Measurements from ENCODE around the gene SF3B3. TPM values are rescaled to one million over a fixed set of nuclear protein-coding genes. Genes with fewer than 3 reads are reported as not detected.
"Not testable (repeated sequence)": the region's sequence is repeated elsewhere in the genome, so short reads cannot be mapped to it uniquely, and the experiment has no call there.

The SF3B3 gene
- total RNA-seq, 1 donor from 2014 or later, result 463 TPM

- ATAC-seq (ENCODE audit: low read depth), result no peak
- no peak overlapping the region for H3K4me3 Mint-ChIP-seq
- peaks cover 5% of the 10 kb centered on the region for H3K36me3 Mint-ChIP-seq (ENCODE audit: low read depth)
- CTCF ChIA-PET, result no interaction called here
- H3K4me1 Mint-ChIP-seq, result peaks cover 4% of the 10 kb centered on the region
- no peaks in the 10 kb centered on the region for H3K27me3 Mint-ChIP-seq
- no peak for TF ChIP-seq CTCF (IDR thresholded peaks at IDR 0.05)
- H3K9me3 Mint-ChIP-seq, result no peaks in the 10 kb centered on the region
- no peak for DNase-seq
- intact Hi-C loops (cut with micrococcal nuclease), result no loop called here
- no peak overlapping the region for H3K27ac Mint-ChIP-seq
- POLR2A ChIA-PET, result no interaction called here
Measured at GRCh38 chr16:70579648-70580630, 56.3 kb downstream of the SF3B3 start.

GRCh38 chr16:70582280-70582978, 58.8 kb downstream of the SF3B3 start:
- no peaks in the 10 kb centered on the region for H3K36me3 Mint-ChIP-seq (ENCODE audit: low read depth)
- ATAC-seq (ENCODE audit: low read depth) (no peak), DNase-seq (no peak)
- H3K4me1 Mint-ChIP-seq, result no peaks in the 10 kb centered on the region
- H3K9me3 Mint-ChIP-seq, result no peaks in the 10 kb centered on the region
- ChIA-PET POLR2A (no interaction called here), CTCF (no interaction called here)
- H3K4me3 Mint-ChIP-seq, result no peak overlapping the region
- H3K27me3 Mint-ChIP-seq, result no peaks in the 10 kb centered on the region
- no peak for TF ChIP-seq CTCF (IDR thresholded peaks at IDR 0.05)
- no peak overlapping the region for H3K27ac Mint-ChIP-seq
- intact Hi-C loops (cut with micrococcal nuclease), result no loop called here

- CTCF ChIA-PET, result no interaction called here
- H3K36me3 Mint-ChIP-seq (ENCODE audit: low read depth), result no peaks in the 10 kb centered on the region
- ATAC-seq (ENCODE audit: low read depth) (no peak), DNase-seq (no peak)
- H3K27me3 Mint-ChIP-seq, result no peaks in the 10 kb centered on the region
- H3K27ac Mint-ChIP-seq, result no peak overlapping the region
- no peaks in the 10 kb centered on the region for H3K9me3 Mint-ChIP-seq
- intact Hi-C loops (cut with micrococcal nuclease), result no loop called here
- H3K4me3 Mint-ChIP-seq, result no peak overlapping the region
- POLR2A ChIA-PET, result no interaction called here
- no peaks in the 10 kb centered on the region for H3K4me1 Mint-ChIP-seq
- no peak for TF ChIP-seq CTCF (IDR thresholded peaks at IDR 0.05)
Measured at GRCh38 chr16:70586731-70587130, 63.1 kb downstream of the SF3B3 start.

DNA sequence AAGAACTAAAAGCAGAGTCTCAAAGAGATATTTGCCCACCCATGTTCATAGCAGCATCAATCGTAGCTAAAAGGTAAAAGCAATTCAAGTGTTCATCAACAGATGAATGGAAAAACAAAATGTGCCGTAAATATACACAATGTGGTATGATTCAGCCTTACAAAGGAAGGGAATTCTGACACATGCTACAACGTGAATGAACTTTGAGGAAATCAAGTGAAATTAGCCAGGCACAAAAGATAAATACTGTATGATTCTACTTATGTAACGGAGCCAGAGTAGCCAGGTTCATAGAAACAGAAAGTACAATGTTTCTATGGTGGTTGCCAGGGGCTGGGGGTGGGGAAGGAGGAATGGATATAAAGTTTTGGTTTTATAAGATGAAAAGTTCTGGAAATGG, 64.9 kb downstream of the SF3B3 start:
- no peaks in the 10 kb centered on the region for H3K27me3 Mint-ChIP-seq
- DNase-seq (no peak), ATAC-seq (ENCODE audit: low read depth) (no peak)
- no peak overlapping the region for H3K27ac Mint-ChIP-seq
- H3K4me3 Mint-ChIP-seq, result no peak overlapping the region
- no peak for TF ChIP-seq CTCF (IDR thresholded peaks at IDR 0.05)
- H3K4me1 Mint-ChIP-seq, result no peaks in the 10 kb centered on the region
- intact Hi-C loops (cut with micrococcal nuclease), result no loop called here
- POLR2A ChIA-PET, result no interaction called here
- no peaks in the 10 kb centered on the region for H3K36me3 Mint-ChIP-seq (ENCODE audit: low read depth)
- H3K9me3 Mint-ChIP-seq, result no peaks in the 10 kb centered on the region
- CTCF ChIA-PET, result no interaction called here

GRCh38 chr16:70589416-70589815, 65.8 kb downstream of the SF3B3 start:
- ATAC-seq (ENCODE audit: low read depth); H3K4me1 Mint-ChIP-seq; H3K4me3 Mint-ChIP-seq; H3K9me3 Mint-ChIP-seq; H3K27me3 Mint-ChIP-seq; H3K27ac Mint-ChIP-seq; DNase-seq; H3K36me3 Mint-ChIP-seq (ENCODE audit: low read depth); CTCF ChIA-PET; intact Hi-C loops (cut with micrococcal nuclease); POLR2A ChIA-PET: not testable (repeated sequence)

All from activated B cell treated with CpG ODN at 0.5 μM for 24 hours (primary cell).